ENCODE data around the gene FBN2.

DNA sequence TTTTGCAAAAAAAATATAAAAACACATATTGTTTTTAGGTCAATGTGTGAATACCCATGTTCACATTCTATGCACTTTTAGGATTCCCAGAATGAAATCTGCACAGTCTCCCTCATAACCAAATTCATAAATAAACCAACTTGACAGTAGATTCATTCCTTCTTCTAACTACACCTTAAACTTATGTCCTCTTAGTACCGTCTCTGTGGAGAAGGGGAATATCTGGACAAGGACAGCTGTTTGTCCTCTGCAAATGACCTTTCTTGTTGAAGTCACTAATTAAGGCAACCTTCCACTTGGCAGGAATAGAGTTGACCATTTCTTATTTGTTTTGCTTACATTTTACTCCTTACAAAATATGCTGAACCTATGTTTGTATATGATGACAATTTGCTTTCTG is 71.1 kb downstream of the FBN2 start:
- TF ChIP-seq, protein P1, sequence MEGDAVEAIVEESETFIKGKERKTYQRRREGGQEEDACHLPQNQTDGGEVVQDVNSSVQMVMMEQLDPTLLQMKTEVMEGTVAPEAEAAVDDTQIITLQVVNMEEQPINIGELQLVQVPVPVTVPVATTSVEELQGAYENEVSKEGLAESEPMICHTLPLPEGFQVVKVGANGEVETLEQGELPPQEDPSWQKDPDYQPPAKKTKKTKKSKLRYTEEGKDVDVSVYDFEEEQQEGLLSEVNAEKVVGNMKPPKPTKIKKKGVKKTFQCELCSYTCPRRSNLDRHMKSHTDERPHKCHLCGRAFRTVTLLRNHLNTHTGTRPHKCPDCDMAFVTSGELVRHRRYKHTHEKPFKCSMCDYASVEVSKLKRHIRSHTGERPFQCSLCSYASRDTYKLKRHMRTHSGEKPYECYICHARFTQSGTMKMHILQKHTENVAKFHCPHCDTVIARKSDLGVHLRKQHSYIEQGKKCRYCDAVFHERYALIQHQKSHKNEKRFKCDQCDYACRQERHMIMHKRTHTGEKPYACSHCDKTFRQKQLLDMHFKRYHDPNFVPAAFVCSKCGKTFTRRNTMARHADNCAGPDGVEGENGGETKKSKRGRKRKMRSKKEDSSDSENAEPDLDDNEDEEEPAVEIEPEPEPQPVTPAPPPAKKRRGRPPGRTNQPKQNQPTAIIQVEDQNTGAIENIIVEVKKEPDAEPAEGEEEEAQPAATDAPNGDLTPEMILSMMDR (IDR thresholded peaks at IDR 0.05), result no peak
- TF ChIP-seq EP300 (IDR thresholded peaks at IDR 0.05) (no peak), POLR2A (IDR thresholded peaks at IDR 0.05; ENCODE audit: low read depth) (no peak), POLR2AphosphoS5 (IDR thresholded peaks at IDR 0.05) (no peak)

Data from esophagus muscularis mucosa (tissue), 4 donors.